SHP77 (cell line): ENCODE data around the gene CCSER1.
A peak's percentile ranks its signal among the peaks of the same experiment; 100 is the strongest.
"Not testable (repeated sequence)": the region's sequence is repeated elsewhere in the genome, so short reads cannot be mapped to it uniquely, and the experiment has no call there.

Experiments used
- DNase-seq, 2 experiments: peaks; one replicate each; lab custom pipeline; 2025; lab: John Stamatoyannopoulos, UW

Gene CCSER1

GRCh38 chr4:90444904-90445303, 317.7 kb downstream of the CCSER1 start:
- DNase-seq, result no peak

- DNase-seq, result no peak
These were observed 318.2 kb downstream of the CCSER1 start for GRCh38 chr4:90445380-90445779.

GRCh38 chr4:90449626-90450025, 322.4 kb downstream of the CCSER1 start:
- DNase-seq, result no peak

GRCh38 chr4:90456891-90457290, 329.7 kb downstream of the CCSER1 start:
- DNase-seq, result no peak

- DNase-seq, result no peak
These were observed 330.6 kb downstream of the CCSER1 start for GRCh38 chr4:90457817-90458216.

GRCh38 chr4:90458576-90458975, 331.4 kb downstream of the CCSER1 start:
- no peak for DNase-seq

GRCh38 chr4:90474484-90474883, 347.3 kb downstream of the CCSER1 start:
- no peak for DNase-seq

GRCh38 chr4:90476019-90476418, 348.8 kb downstream of the CCSER1 start:
- DNase-seq, result no peak

GRCh38 chr4:90476586-90476985, 349.4 kb downstream of the CCSER1 start:
- DNase-seq, result no peak

GRCh38 chr4:90484894-90485293, 357.7 kb downstream of the CCSER1 start:
- DNase-seq, result not testable (repeated sequence)

- DNase-seq, result no peak
These were observed 359.2 kb downstream of the CCSER1 start for GRCh38 chr4:90486346-90486745.

- no peak for DNase-seq
These were observed 368.0 kb downstream of the CCSER1 start for GRCh38 chr4:90495211-90495610.

GRCh38 chr4:90495936-90496335, 368.7 kb downstream of the CCSER1 start:
- peak in 1 of 2 experiments; percentile 1 for DNase-seq

- no peak for DNase-seq
These were observed 371.0 kb downstream of the CCSER1 start for GRCh38 chr4:90498175-90498574.

- DNase-seq, result no peak
These were observed 376.5 kb downstream of the CCSER1 start for GRCh38 chr4:90503677-90504076.

GRCh38 chr4:90515191-90515590, 388.0 kb downstream of the CCSER1 start:
- DNase-seq, result no peak

GRCh38 chr4:90528551-90528950, 401.4 kb downstream of the CCSER1 start:
- no peak for DNase-seq

GRCh38 chr4:90536408-90536807, 409.2 kb downstream of the CCSER1 start:
- DNase-seq, result no peak

- DNase-seq, result no peak
These were observed 410.3 kb downstream of the CCSER1 start for GRCh38 chr4:90537491-90537890.

- no peak for DNase-seq
These were observed 413.3 kb downstream of the CCSER1 start for GRCh38 chr4:90540536-90540935.

- DNase-seq, result no peak
These were observed 415.0 kb downstream of the CCSER1 start for GRCh38 chr4:90542216-90542615.

- DNase-seq, result no peak
These were observed 416.4 kb downstream of the CCSER1 start for GRCh38 chr4:90543419-90544170.

GRCh38 chr4:90544532-90545045, 417.4 kb downstream of the CCSER1 start:
- DNase-seq, result no peak

GRCh38 chr4:90545380-90545779, 418.2 kb downstream of the CCSER1 start:
- no peak for DNase-seq
